OCI-LY1 (cell line): Measurements from ENCODE around the gene CLEC16A.

ENCODE experiments used
- EZH2 ChIP-seq: fragments of 200-600 bp; sonication (generic), shearing (Covaris generic); IDR thresholded peaks from 2 replicates; pipeline ENCODE4 v1.8.0; 2017; ENCODE audit warnings: borderline replicate concordance, mixed run types, mild to moderate bottlenecking, antibody characterized with exemption, low read length, moderate library complexity, mixed read lengths
- TF ChIP-seq, protein P1 (sequence below): fragments of 200-600 bp; sonication (generic), shearing (Covaris generic); IDR thresholded peaks from 2 replicates; pipeline ENCODE4 v1.5.1; 2017; ENCODE audit warnings: mild to moderate bottlenecking, antibody characterized with exemption, low read length, moderate library complexity, mixed read lengths

GRCh38 chr16:11084876-11085485 lies 140.6 kb downstream of the CLEC16A start:
- TF ChIP-seq, protein P1, sequence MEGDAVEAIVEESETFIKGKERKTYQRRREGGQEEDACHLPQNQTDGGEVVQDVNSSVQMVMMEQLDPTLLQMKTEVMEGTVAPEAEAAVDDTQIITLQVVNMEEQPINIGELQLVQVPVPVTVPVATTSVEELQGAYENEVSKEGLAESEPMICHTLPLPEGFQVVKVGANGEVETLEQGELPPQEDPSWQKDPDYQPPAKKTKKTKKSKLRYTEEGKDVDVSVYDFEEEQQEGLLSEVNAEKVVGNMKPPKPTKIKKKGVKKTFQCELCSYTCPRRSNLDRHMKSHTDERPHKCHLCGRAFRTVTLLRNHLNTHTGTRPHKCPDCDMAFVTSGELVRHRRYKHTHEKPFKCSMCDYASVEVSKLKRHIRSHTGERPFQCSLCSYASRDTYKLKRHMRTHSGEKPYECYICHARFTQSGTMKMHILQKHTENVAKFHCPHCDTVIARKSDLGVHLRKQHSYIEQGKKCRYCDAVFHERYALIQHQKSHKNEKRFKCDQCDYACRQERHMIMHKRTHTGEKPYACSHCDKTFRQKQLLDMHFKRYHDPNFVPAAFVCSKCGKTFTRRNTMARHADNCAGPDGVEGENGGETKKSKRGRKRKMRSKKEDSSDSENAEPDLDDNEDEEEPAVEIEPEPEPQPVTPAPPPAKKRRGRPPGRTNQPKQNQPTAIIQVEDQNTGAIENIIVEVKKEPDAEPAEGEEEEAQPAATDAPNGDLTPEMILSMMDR = no peak
- no peak for TF ChIP-seq EZH2
